ENCODE results near the gene SIGLEC8. TPM values are rescaled to one million over a fixed set of nuclear protein-coding genes. Genes with fewer than 3 reads are reported as not detected.

SIGLEC8 gene
- total and polyA plus RNA-seq, 2 of the 8 experiments (the other 6 are each of a cell fraction or from before 2014, with no cell fraction given): not detected

DNA sequence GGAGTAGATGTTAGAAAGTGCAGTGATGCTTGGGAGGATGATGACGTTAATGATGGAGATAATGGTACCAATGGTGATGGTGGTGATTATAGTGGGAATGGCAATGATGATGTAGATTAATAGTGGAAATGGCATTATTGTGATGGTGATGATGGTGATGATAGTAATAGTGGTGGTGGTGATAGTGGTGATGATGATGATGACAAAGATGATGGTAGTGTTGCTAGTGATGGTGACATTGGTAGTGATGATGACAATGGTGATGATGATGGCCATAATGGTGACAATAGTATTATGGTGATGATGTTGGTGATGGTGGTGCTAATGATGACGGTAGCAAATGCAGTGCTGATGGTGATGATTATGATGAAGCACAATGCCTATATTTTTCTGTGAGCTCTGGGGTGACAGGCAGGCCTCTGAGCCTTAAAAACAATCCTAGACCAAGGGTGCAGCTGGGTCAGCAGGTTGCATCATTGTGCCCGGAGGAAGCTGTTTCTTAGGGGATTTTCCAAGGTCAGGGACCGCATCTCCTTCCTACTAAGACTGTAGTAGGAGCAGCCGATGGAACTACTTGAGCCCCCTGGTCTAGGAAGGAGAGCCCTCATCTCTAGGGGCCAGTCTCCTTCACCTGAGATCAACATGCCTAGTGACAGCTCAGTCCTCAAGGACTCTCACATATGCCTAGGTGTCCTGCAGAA lies 27.9 kb upstream of the SIGLEC8 start (continued):
- no peak for TF ChIP-seq PHF8 (conservative IDR thresholded peaks at IDR 0.05; ENCODE audit: low read depth, low read length)
- no peak for TF ChIP-seq RXRA (IDR thresholded peaks at IDR 0.05; ENCODE audit: insufficient read depth, low read depth, low read length)
- TF ChIP-seq BACH1 (IDR thresholded peaks at IDR 0.05; ENCODE audit: low read length): no peak
- TF ChIP-seq, protein P1, sequence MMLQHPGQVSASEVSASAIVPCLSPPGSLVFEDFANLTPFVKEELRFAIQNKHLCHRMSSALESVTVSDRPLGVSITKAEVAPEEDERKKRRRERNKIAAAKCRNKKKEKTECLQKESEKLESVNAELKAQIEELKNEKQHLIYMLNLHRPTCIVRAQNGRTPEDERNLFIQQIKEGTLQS (IDR thresholded peaks at IDR 0.05; ENCODE audit: insufficient read depth, low read depth, low read length): no peak
- TF ChIP-seq CHD1 (IDR thresholded peaks at IDR 0.05; ENCODE audit: low read depth, low read length): no peak
- no peak for TF ChIP-seq RBBP5 (IDR thresholded peaks at IDR 0.05; ENCODE audit: borderline replicate concordance, low read depth, low read length)
- TF ChIP-seq YY1 (IDR thresholded peaks at IDR 0.05; ENCODE audit: low read depth, low read length): no peak
- TF ChIP-seq RNF2 (IDR thresholded peaks at IDR 0.05; ENCODE audit: borderline replicate concordance, low read depth, low read length, missing control alignments, poor library complexity, severe bottlenecking): no peak

Measured in H1 (cell line).